Measurements from ENCODE around the gene COL5A1.

Gene COL5A1

GRCh38 chr9:134885001-134885678 is 243.5 kb downstream of the COL5A1 start:
- Mint-ChIP-seq H3K27me3 (ENCODE audit: low read depth) (no peaks in the 10 kb centered on the region), H3K4me3 (no peak overlapping the region), H3K27ac (no peak overlapping the region), H3K4me1 (ENCODE audit: low read depth) (no peaks in the 10 kb centered on the region), H3K36me3 (ENCODE audit: low read depth) (no peaks in the 10 kb centered on the region), H3K9me3 (no peaks in the 10 kb centered on the region)

DNA sequence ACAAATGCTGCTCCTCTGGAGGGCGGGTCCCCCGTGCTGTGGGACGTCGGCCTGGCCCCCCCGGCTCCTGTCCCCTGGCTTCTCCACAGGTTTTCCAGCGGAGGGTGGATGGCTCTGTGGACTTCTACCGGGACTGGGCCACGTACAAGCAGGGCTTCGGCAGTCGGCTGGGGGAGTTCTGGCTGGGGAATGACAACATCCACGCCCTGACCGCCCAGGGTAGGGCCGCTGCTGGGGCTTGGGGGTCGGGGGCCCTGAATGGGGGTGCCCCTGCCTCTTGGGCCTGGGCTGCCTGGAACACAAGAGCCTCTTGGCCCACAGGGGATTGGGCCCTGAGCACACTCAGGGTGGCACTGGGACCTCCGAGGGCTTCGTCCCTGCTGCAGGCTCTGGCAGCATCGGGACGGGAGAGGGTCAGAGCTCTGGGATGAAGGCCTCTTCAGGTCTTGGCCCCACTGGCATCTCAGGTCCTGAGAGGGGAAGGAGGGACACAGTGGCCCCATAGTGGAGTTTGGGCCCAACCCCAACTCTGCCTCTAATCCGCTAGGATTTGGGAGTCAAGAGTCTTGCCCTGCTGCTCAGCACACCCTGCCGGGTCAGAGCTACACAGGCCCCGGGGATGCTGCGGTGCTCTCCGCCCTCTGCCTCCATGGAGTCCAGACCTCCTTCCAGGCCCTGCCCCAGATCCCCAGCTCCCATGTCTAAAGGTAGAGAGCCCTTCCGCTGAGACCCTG is 244.2 kb downstream of the COL5A1 start:
- Mint-ChIP-seq H3K27ac (no peak overlapping the region), H3K36me3 (ENCODE audit: low read depth) (no peaks in the 10 kb centered on the region), H3K27me3 (ENCODE audit: low read depth) (no peaks in the 10 kb centered on the region), H3K4me3 (no peak overlapping the region), H3K9me3 (no peaks in the 10 kb centered on the region), H3K4me1 (ENCODE audit: low read depth) (no peaks in the 10 kb centered on the region)

DNA sequence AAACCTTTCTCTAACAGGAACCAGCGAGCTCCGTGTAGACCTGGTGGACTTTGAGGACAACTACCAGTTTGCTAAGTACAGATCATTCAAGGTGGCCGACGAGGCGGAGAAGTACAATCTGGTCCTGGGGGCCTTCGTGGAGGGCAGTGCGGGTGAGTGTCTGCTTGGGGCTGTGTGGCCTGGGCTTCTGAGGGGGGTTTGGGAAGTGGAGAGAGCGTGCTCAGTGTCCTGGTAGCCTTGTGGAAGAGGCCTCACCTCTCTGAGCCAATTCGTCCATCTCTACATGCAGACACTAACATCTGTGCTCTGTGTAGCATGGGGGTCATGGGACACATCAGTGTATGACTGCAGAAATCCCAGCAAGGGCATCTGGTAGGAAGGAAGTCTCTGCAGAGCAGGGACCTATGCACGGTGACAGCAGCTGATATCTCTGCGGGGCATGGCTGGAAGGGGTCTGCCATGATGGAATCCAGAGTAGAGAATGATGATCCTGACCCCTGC is 244.9 kb downstream of the COL5A1 start:
- Mint-ChIP-seq H3K27me3 (ENCODE audit: low read depth) (no peaks in the 10 kb centered on the region), H3K4me1 (ENCODE audit: low read depth) (no peaks in the 10 kb centered on the region), H3K27ac (no peak overlapping the region), H3K9me3 (no peaks in the 10 kb centered on the region), H3K36me3 (ENCODE audit: low read depth) (no peaks in the 10 kb centered on the region), H3K4me3 (no peak overlapping the region)

GRCh38 chr9:134887219-134887618 is 245.6 kb downstream of the COL5A1 start:
- Mint-ChIP-seq H3K9me3 (no peaks in the 10 kb centered on the region), H3K27ac (no peak overlapping the region), H3K36me3 (ENCODE audit: low read depth) (no peaks in the 10 kb centered on the region), H3K27me3 (ENCODE audit: low read depth) (no peaks in the 10 kb centered on the region), H3K4me3 (no peak overlapping the region), H3K4me1 (ENCODE audit: low read depth) (no peaks in the 10 kb centered on the region)

DNA sequence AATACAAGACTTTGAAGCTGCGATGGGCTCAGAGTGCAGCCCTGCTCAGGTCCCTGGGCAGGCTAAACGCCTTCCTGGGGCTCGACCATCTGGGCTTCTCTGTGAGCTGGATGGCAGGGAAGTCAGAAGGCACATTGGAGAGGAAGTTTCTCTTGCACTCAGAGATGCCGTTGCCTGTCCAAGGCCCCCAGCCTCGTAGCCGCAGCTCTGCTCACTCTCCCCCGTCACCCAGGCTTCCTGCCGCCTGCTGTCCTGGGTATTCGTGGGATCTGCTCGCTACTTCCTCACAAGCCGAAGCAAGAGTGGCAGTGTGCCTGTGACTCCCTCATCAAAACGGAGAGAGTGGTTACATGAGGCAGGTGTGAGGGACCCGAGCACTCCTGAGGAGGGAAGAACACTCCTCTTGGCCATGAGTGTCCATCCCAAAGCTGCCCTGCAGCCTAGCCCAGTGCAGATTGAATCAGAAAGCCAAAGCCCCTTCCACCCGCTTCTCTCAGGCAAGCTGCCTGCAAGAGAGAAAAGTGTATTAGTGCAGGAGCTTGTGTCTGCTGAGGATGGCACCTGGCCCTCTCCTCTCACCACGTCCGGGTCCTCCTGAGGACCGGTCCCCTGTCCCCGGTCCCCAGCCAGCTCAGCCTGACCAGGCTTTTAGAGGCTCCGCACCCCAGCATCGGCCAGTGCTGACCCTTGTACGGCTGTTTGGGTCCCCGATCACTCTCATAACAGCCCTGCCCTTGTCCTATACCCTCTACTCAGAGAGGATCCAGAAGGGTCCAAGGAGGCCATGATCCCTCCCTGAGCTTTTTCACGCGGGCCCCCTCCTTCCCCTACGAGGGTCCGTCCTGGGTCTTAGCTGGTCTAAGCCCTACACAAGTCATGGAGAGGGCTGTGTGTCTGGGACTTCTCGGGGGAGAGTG is 246.3 kb downstream of the COL5A1 start:
- Mint-ChIP-seq H3K27me3 (ENCODE audit: low read depth) (no peaks in the 10 kb centered on the region), H3K4me3 (no peak overlapping the region), H3K9me3 (no peaks in the 10 kb centered on the region), H3K4me1 (ENCODE audit: low read depth) (no peaks in the 10 kb centered on the region), H3K27ac (no peak overlapping the region), H3K36me3 (ENCODE audit: low read depth) (no peaks in the 10 kb centered on the region)

- Mint-ChIP-seq H3K4me1 (ENCODE audit: low read depth) (no peaks in the 10 kb centered on the region), H3K4me3 (no peak overlapping the region), H3K27ac (no peak overlapping the region), H3K27me3 (ENCODE audit: low read depth) (no peaks in the 10 kb centered on the region), H3K36me3 (ENCODE audit: low read depth) (no peaks in the 10 kb centered on the region), H3K9me3 (no peaks in the 10 kb centered on the region)
These were observed 247.1 kb downstream of the COL5A1 start for GRCh38 chr9:134888603-134889190.

- Mint-ChIP-seq H3K9me3 (no peaks in the 10 kb centered on the region), H3K4me1 (ENCODE audit: low read depth) (no peaks in the 10 kb centered on the region)
These were observed 248.0 kb downstream of the COL5A1 start for GRCh38 chr9:134889386-134890154.

GRCh38 chr9:134890155-134890495 is 248.5 kb downstream of the COL5A1 start:
- Mint-ChIP-seq H3K36me3 (ENCODE audit: low read depth) (no peaks in the 10 kb centered on the region), H3K9me3 (no peaks in the 10 kb centered on the region), H3K27me3 (ENCODE audit: low read depth) (no peaks in the 10 kb centered on the region), H3K4me3 (no peak overlapping the region), H3K4me1 (ENCODE audit: low read depth) (no peaks in the 10 kb centered on the region), H3K27ac (no peak overlapping the region)

More at GRCh38 chr9:134889386-134890154, 248.0 kb downstream of the COL5A1 start:
- Mint-ChIP-seq H3K36me3 (ENCODE audit: low read depth) (no peaks in the 10 kb centered on the region), H3K4me3 (no peak overlapping the region), H3K27me3 (ENCODE audit: low read depth) (no peaks in the 10 kb centered on the region), H3K27ac (no peak overlapping the region)

GRCh38 chr9:134891053-134891452 is 249.4 kb downstream of the COL5A1 start:
- Mint-ChIP-seq H3K27ac (no peak overlapping the region), H3K4me3 (no peak overlapping the region), H3K9me3 (no peaks in the 10 kb centered on the region), H3K27me3 (ENCODE audit: low read depth) (no peaks in the 10 kb centered on the region), H3K4me1 (ENCODE audit: low read depth) (no peaks in the 10 kb centered on the region), H3K36me3 (ENCODE audit: low read depth) (no peaks in the 10 kb centered on the region)

DNA sequence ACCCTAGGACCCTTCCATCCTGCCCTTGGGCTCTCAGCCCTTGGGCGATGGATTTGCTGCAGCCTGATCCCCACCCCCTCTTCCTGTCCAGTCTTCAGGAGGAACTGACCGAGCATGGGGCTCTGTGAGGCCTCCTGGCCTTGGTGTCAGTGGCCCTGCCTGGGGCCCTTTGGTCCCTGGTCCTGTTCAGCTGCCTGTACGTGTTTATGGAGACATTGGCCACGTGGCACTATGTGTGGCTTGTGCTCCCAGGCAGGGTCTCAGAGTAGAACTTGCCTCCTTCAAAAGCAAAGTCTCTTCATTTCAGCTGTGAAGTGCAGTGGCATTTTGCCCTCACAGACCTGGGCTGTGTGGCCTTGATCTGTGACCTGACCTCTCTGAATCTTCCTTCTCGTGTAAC is 250.1 kb downstream of the COL5A1 start:
- Mint-ChIP-seq H3K4me1 (ENCODE audit: low read depth) (no peaks in the 10 kb centered on the region), H3K9me3 (no peaks in the 10 kb centered on the region), H3K27me3 (ENCODE audit: low read depth) (no peaks in the 10 kb centered on the region), H3K36me3 (ENCODE audit: low read depth) (no peaks in the 10 kb centered on the region), H3K4me3 (no peak overlapping the region), H3K27ac (no peak overlapping the region)

DNA sequence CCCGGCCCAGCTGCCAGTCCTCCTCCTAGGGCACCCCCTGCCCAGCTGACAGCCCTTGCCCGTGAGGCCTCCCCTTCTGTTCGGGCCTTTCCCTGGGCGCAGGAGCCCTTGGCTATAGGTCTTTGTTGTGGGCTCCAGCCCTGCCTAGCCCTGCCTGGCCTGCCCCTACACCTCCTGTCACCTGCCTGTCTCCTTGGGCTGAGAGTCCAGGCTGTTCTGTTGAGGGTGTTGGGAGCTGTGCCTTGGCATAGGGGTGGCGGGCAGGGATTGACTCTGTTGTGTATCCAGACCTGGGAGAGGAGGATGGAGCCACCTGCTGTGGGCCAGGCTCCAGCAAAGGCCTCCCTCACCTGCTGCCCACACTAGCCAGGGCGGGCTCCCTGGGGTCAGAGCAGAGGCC is 250.6 kb downstream of the COL5A1 start:
- H3K4me1 Mint-ChIP-seq (ENCODE audit: low read depth): no peaks in the 10 kb centered on the region
- no peak overlapping the region for H3K4me3 Mint-ChIP-seq
- no peaks in the 10 kb centered on the region for H3K27me3 Mint-ChIP-seq (ENCODE audit: low read depth)
- H3K9me3 Mint-ChIP-seq: no peaks in the 10 kb centered on the region
- H3K36me3 Mint-ChIP-seq (ENCODE audit: low read depth): no peaks in the 10 kb centered on the region
- no peak overlapping the region for H3K27ac Mint-ChIP-seq

GRCh38 chr9:134892820-134893420 is 251.3 kb downstream of the COL5A1 start:
- H3K27me3 Mint-ChIP-seq (ENCODE audit: low read depth): no peaks in the 10 kb centered on the region
- no peaks in the 10 kb centered on the region for H3K36me3 Mint-ChIP-seq (ENCODE audit: low read depth)
- no peak overlapping the region for H3K4me3 Mint-ChIP-seq
- H3K27ac Mint-ChIP-seq: no peak overlapping the region
- H3K4me1 Mint-ChIP-seq (ENCODE audit: low read depth): no peaks in the 10 kb centered on the region
- H3K9me3 Mint-ChIP-seq: no peaks in the 10 kb centered on the region
